GM21515 (cell line): ENCODE results near the gene KRT78.
"Not testable (repeated sequence)": the region's sequence is repeated elsewhere in the genome, so short reads cannot be mapped to it uniquely, and the experiment has no call there.

Experiments
- ATAC-seq: cut with Tn5 transposase; IDR thresholded peaks from one replicate; pipeline ENCODE4 v1.9.1; 2021; ENCODE audit not compliant: unreplicated experiment

KRT78 gene, protein sequence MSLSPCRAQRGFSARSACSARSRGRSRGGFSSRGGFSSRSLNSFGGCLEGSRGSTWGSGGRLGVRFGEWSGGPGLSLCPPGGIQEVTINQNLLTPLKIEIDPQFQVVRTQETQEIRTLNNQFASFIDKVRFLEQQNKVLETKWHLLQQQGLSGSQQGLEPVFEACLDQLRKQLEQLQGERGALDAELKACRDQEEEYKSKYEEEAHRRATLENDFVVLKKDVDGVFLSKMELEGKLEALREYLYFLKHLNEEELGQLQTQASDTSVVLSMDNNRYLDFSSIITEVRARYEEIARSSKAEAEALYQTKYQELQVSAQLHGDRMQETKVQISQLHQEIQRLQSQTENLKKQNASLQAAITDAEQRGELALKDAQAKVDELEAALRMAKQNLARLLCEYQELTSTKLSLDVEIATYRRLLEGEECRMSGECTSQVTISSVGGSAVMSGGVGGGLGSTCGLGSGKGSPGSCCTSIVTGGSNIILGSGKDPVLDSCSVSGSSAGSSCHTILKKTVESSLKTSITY

DNA sequence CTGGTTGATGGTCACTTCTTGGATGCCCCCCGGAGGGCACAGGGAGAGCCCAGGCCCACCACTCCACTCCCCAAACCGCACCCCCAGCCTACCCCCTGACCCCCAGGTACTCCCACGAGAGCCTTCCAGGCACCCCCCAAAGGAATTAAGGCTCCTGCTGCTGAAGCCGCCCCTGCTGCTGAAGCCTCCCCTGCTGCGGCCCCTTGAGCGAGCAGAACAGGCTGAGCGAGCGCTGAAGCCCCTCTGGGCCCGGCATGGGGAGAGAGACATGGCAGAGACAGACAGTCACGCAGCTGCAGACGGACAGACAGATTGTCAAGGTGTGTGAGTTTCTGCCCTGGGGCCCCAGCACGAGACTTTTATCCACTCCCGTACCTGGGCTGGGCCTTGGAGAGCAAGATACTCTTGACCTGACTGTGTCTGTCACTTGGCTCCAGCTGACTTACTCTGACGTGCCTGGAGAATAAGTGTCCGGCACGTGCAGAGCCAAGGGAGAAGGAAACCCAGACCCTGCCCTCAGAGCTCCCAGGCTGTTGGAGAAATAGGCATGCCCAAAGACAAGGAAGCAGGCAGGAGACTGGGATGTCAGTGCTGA, at the start of gene KRT78:
Gene KRT78, minus strand, starts transcription at position 334 of the 595 bp plus-strand sequence. Its CDS starts 64 bp downstream, at position 270.
- no peak for ATAC-seq

DNA sequence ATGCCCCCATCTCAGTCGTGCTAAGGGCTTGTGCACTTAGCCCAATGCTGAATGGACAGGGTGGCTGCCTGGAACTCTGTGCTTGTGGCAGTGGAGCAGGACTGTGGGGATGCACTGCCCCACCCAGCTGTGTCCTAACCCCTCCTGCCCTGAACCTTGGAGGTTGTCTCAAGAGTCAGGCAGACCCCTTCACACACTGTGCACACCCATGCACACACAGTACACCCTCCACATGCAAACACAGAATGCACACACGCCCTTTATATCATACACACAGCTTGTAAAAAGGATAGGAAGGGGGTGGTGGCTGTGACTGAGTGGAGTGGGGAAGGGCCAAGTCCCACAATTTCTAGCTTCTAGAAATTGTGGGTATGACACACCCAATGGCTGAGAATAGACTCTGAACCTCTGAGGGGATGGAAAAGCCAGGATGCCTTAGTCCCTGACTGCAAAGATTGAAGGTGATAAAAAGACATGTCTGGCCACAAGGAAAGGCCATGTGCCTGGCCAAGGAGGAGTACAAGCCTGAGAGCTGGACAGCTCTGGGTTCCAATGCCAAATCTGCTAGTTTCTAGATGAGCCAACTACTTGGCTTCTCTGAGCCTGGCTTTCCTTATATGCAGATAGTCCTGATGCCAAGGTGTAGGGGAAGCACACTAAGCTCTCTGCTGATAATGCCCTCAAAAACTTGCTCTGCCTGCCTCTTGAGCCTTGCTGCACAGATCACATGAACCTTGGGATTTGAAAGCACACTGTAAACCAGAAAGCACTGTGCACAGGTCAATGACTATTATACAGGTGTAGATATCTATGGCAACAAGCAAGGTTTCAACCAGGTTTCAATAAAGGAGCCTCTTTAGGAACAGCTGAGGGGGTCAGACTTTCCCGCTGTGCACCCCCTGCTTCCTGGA, 47.7 kb upstream of the KRT78 start:
- no peak for ATAC-seq

DNA sequence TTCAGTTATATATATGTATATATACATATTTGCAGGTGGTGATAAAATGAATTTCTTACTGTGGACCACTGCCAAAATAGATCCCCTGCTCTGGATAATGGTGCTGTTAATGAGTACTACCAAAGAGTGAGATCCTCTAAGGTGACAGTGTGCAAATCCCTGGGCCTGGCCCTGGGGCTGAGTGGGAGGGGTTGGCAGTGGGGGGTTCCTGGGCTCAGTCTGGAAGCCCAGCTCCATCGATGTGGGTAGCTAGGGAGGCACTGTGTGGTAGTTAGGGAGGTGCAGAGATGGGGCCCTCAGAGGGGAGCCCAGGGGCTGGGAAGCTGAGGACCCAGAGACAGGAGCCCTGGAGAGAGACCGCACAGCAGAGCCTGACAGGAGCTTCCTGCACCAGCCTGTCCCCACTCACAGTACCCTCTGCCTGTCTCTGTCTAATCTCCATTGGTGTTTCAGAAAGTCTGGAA, 47.0 kb upstream of the KRT78 start:
- ATAC-seq, result no peak

DNA sequence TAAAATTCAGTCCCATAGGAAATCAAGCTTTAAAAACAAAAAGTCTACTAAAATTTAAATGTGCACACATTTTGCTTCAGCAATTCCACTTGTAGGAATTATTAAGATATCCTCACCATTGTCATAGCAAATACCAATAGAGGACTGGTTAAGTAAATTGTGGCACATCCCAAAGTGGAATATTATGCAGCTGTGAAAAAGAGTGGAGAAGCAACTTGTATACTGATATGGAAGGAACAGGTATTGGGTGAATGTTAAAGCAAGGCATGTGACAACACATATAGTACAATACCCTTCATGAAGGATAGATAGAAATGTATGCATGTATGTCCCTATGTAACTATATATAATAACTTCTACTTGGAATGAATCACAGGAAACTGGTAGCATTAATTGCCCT, 44.2 kb upstream of the KRT78 start:
- ATAC-seq, result no peak

DNA sequence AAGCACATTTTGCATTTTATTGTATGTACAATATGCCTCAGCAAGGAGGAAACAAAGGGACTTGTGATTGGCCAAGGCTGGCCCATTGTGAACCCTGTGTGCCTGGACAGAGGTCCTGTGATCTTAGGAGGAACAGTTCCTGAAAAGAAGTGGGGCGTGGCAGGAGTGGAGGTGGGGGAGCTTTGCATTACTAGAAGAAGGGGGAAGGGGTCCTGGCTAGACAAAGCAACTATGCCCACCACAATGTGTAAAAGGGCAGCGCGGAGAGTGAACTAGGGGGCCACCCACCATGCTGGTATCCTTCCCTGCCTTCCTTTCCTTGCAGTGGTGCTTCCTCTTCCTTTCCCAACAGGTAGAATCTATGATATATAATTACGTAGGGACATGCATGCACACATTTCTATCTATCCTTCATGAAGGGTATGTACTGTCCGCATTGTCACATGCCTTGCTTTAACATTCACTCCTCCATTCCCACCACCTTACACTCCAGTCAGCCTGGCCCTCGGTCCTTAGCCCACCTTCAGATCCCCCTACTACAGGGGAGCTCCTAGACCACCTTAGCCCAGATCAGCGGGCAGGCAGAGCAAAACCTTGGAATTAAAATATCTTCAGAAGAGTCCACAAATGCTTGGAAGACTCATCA, 43.5 kb upstream of the KRT78 start:
- no peak for ATAC-seq

DNA sequence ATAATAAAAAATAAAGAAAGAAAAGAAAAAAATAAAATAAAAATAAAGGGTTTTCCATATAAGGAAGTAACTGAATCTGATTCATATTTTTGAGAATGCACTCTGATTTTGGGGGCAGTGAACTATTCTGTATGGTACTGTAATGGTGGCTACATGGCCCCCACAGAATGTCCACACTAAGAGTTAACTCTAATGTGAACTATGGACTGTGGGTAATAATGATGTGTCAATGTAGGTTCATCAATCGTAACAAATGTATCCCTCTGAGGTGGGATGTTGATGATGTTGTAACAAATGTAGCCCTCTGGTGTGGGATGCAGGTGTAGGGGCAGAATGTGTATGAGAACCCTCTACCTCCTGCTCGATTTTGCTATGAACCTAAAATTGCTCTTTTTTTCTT, 42.2 kb upstream of the KRT78 start:
- ATAC-seq, result no peak

DNA sequence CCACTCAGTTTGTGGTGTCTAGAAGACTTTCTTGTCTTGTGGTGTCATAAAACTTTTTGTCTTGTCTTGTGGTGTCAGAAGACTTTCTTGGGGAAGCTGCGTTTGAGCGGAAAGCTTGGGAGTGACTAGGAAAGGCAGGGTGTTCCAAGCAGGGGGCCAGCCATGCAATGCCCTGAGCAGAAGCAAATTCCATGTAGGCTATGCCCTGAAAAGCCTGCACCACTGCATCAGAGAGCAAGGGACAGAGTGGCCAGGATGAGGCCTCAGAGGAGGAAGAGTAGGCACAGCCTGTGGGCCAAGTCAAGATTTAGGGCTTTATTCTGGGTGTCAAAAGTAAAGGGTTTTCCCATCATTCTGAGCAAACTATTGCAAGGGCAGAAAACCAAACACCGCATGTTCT, 41.6 kb upstream of the KRT78 start:
- no peak for ATAC-seq

DNA sequence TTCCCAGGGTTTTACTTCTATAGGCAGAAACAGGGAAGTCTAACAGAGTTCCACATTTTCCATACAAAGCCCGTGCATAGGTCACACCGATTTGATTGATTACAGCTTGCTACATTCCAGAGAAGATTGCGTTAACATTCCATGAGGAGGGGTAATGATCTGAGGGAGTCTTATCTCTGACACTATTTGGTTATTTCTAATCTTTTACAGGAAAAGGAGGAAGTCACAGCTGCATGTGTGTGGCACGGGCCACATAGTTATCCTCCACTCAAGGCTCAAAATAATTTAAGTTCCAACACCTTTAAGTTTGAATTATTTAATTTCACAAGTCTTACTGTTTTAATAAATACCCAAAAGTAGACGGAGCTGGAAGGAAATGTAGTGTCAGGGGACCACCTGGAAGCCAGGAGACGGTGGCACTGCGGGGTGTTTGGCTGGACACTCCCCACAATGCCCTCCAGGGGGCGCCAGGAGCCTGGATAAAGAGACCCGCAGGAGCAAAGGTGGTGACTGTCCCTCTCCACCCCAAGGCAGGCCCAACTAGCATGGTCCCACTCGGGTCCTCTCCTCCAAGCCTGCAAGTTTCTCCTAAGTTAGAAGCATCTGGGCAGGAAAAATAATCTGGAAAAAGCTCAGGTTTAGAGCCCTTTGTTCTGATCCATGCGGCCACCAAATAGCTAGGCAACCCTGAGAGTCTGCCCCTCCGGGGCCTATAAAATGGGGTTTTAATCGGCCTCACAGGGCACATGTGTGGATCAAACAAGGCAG, 35.9 kb upstream of the KRT78 start:
- no peak for ATAC-seq

DNA sequence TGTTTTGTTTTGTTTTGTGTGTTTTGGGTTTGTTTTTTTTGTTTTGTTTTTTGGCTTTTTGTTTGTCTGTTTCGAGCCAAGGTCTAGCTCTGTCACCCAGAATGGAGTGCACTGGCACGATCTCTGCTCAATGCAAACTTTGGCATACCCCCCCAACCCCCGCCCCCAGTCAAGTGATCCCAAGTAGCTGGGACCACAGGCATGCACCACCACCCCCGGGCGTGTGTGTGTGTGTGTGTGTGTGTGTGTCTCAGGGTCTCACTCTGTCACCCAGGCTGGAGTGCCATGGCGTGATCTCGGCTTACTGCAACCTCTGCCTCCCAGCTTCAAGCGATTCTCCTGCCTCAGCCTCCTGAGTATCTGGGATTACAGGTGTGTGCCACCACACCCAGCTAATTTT, 31.7 kb upstream of the KRT78 start:
- not testable (repeated sequence) for ATAC-seq

DNA sequence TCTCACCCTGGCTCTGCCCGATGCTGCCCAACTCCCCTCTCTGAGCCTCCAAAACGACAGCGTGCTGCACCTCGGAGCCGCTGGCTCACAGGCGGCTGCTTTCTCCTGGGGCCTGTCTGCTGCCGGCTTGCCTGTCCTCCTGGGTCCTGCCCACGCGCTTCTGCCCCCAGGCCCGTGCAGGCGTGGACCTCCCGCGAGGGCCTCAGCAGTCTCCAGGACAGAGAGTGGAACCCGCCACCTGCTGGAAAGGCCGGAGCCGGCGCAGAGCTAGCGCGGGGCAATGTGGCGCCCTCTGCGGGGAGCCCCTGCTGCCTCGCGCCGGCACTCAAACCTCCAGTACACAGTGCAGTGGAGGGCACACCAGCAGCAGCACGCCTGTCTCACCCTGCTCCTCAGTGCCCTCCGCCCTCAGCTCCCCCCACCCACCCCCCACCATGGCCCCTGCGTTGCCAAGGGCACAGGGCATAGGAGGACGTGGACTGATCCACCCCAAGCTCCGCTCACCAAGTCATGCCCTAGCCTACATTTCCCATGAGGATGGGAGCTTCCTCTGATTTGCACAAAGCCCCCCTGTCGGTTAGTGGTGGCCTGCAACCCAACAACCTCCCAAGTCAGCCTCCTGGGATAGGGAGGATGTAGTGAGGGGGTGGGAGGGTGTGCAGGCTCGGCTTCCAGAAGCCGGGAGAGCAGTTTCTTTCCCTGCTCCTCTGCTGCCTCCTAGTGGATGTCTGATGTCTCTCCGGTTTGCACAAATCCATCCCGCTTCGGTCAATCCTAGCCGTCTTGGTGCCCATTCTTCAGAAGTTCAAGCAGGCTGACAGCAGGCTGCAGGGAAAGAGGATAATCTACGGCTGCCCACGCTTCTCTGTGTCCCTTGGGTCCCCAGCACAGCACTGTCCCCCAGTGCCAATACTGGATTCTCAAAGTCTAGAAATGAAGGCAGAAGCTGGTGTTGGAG, 30.9 kb upstream of the KRT78 start:
- no peak for ATAC-seq

DNA sequence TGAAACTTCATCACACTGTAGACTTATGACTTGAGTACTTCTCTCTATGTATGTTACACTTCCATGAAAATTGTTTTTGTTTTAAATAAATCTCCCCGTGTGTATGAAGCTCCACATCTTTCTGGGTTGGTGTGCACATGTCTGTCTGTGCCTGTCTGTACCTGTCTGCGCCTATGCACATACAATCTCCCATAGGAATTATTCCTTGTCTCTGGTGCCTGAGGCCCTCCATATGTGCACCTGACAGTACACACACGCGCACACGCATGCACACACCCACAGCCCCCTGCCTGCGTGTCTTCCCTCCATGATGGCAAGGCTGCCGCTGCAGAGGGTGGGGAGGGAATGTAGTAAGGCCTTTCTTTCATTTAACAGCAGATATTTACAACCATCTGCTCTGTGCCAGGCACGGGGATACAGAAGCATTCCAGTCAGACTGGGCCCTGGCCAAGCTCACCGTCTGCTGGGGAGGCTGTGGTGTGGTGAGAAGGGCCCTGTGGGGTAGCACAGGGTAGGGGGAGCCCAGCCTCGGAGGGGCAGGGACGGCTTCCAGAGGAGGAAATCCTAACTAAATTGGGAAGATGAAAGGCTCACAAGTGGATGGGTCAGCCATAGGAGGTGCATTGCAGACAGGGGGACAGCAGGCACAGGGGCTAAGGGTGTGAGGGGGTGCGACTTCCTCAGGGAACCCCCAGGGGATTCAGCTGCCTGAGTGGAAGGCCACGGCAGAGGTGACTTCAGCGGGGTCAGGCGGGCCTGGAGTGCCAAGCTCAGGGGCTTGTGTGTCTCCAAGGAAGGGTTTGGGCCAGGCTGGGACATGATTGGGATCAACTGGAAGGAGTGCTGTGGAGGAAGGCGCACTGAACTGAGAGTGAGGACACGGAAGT, 30.0 kb upstream of the KRT78 start:
- no peak for ATAC-seq

DNA sequence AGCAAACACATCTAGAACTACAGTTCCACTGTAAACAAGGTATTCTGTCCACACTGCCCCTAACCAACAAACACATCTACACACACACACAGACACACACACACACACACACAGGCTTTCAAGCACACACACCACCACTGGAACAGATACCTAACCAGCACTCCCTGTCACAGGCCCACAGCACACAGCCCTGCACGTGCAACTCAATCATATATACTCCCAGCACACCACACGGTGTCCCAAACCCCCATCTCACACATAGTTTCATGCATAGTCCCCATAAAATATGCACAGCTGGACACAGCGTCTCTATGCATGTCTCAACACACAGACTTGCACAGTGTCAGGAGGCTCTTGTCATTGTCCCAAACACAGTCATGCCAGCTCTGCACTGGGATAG, 28.4 kb upstream of the KRT78 start:
- no peak for ATAC-seq

DNA sequence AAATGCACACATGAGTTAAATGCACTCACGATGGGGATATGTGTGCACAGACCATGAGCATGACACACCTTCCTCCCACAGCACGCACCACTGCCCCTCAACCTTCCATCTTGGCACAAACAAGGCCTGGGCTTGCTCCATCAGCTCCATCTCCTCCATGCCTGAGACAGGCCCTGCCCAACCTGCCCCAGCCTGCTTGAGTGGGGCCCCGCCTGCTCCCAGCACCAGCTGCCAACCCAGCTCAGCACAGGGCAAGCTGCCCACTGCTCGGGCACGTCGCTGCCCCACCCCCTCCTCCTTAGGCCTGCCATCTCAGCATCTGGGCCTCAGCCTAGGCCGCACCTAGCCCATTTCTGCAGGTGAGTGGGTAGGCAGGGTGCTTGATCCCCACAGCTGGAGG, 27.6 kb upstream of the KRT78 start:
- no peak for ATAC-seq

DNA sequence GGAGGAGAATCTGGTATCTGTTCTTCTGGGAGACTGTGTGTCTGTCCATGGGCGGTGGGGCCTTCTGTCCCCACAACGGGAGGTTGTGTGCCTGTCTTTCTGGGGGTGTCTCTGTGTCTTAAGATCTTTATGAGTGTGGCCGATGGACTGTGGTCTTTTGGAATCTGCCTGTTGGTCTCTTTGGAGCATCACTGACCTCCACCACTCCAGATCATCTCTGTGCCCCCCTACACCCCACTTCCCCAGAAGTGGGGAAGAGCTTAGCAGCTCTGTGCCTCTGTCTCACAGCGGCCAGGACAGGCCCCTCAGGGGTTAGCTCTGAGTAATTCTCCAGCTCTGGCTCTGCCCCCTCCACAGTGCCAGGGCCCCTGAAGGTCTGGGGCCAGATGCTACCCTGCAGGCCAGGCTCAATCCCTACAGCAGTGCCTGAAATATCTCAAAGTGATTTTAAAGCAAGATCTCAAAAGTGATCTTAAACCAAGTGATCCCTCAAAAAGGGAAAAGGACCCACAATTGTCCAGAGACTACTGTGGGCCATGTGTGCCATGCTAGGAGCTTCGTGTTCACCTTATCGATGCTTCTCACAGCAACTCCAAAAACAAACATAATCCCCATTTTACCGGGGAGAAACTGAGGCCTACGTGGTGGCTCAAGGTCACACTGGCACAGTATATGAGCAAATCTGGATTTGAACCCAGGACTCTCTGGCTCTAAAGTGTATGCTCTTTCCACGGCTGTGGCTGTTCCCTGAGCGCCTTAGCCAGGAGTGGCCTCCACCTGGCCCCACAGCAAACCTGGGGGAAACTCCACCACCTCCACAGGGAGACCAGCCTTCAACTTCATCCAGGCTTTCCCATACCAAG, 26.0 kb upstream of the KRT78 start:
- ATAC-seq, result no peak

DNA sequence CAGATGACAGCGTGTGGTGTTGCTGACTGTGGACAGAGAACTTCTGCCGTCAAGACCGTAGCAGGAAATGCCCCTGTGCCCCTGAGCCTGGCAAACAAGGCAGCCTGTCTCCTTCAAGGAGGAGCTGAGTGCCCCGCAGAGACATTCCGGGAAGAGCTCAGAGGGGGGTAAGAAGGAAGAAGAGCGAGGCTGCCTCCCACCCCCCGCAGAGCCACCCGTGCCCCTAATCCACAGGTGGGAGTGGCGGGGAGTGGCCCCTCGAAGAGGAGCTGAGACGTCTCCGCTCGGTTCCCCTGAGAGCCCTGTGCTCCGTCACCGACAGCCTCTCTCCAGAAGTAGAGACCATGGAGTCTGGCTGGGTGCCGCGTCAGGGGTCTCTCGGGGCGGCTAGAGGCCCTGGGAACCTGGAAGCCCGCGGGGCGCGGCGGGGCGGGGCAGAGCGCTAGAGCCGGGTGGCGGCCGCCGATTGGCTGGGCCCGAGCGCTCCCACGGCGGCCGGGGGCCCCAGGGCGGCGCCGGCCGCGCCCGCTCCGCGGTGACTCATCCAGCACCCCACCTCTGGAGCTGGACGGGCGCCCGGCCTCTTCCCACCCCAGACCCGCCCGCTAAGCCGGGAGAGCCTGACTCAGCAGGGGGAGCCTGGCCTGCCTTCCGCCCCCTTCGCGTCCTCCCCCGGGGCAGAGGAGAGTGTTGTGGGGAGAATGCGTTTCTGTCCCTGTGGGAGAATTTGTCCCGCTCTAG, 25.2 kb upstream of the KRT78 start:
- no peak for ATAC-seq

DNA sequence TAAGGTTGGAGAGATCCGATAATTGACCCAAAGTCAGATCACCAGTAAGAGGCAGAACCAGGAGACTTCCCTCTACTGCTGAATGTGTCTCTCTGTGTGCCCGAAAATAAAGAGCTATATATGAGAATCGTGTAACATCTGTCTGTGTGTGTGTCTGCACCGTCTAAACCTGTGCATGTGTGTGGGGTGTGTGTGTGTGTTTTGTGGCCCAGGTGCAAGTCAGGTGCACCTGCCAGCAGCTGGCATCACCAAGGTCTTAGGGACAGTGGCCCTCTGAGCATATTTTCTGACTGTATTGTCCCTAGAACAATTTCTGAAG, 24.7 kb upstream of the KRT78 start:
- no peak for ATAC-seq
